ACC112 (cell line): ENCODE measurements around the gene DCHS1.

ENCODE experiments used
- H2AFZ ChIP-seq: fragments of 200-600 bp; sonication (generic); one replicate; pipeline ENCODE4 v1.6.0; 2017; ENCODE audit warnings: antibody characterized with exemption, low read length; ENCODE audit not compliant: unreplicated experiment
- H3K27ac ChIP-seq: fragments of 200-600 bp; sonication (generic); 2 replicates; pipeline ENCODE4 v1.5.1; 2014; ENCODE audit warnings: low read depth, mild to moderate bottlenecking, antibody characterized with exemption, low read length, moderate library complexity
- H3K27me3 ChIP-seq: fragments of 200-600 bp; sonication (generic); 2 replicates; pipeline ENCODE4 v1.6.1; 2014; ENCODE audit warnings: mild to moderate bottlenecking, antibody characterized with exemption, low read length, moderate library complexity, mixed read lengths; ENCODE audit not compliant: insufficient read depth
- H3K36me3 ChIP-seq: fragments of 200-600 bp; sonication (generic); 2 replicates; pipeline ENCODE4 v1.6.1; 2016; ENCODE audit warnings: mild to moderate bottlenecking, antibody characterized with exemption, low read length, moderate library complexity, mixed read lengths; ENCODE audit not compliant: insufficient read depth
- H3K4me1 ChIP-seq: fragments of 200-600 bp; sonication (generic); one replicate; pipeline ENCODE4 v1.6.1; 2016; ENCODE audit warnings: low read length, mixed read lengths; ENCODE audit not compliant: insufficient read depth, unreplicated experiment, control insufficient read depth
- H3K4me3 ChIP-seq: fragments of 200-600 bp; sonication (generic); 2 replicates; pipeline ENCODE4 v1.5.1; 2014; ENCODE audit warnings: mild to moderate bottlenecking, low read depth, low read length
- H3K79me2 ChIP-seq: fragments of 200-600 bp; sonication (generic); one replicate; pipeline ENCODE4 v1.6.0; 2016; ENCODE audit warnings: low read length; ENCODE audit not compliant: control insufficient read depth, unreplicated experiment, insufficient read depth

The DCHS1 gene

DNA sequence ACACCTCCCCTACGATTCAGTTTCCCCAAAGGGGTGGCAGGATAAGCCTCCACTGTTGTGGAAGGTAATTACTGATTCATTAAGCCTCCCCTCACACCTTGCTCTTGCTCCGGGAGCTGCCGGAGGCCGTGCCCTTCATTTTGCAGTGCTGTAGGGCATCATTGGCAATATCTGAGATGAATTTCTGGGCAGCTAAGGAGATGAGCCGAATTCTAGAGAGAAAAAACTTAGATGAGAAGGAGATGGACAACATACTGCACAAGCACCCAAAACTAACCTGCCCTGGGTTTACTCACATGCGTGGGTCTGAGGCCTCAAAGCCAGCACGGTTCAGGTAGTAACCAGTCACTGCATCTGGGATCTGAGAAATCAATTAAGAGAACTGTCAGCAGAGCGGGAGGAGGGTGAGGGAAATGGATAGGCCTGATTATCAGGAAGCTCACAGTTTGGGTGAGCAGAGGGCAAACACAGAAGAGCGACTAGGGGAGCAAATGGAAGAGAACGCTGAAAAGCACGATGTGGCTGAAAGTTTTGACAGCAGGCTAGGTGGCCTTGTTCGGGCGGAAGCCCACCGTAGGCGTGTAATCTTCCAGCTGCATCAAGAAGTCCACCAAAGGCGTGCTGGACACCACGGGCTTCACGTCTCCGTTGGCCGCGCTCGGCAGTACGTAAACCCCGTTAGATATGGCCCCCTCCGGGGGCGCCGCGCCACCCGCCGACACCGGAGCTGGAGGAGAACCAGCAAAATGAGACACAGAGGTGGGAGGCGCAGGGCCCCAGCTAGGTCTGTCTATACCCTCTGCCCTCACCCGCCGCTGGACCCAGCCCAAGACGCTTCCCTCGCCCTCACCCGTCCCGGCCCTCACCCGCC is 44.3 kb downstream of the DCHS1 start:
- H3K79me2 ChIP-seq = peaks cover 49% of the 10 kb centered on the region
- H3K27ac ChIP-seq = peak overlapping the region; percentile 90
- peaks cover 52% of the 10 kb centered on the region for H3K4me1 ChIP-seq
- H3K4me3 ChIP-seq = peak overlapping the region; percentile 82
- no peak overlapping the region for H2AFZ ChIP-seq
- peaks cover 45% of the 10 kb centered on the region; the same call in 1 of the 2 replicates for H3K36me3 ChIP-seq
- no peaks in the 10 kb centered on the region for H3K27me3 ChIP-seq

DNA sequence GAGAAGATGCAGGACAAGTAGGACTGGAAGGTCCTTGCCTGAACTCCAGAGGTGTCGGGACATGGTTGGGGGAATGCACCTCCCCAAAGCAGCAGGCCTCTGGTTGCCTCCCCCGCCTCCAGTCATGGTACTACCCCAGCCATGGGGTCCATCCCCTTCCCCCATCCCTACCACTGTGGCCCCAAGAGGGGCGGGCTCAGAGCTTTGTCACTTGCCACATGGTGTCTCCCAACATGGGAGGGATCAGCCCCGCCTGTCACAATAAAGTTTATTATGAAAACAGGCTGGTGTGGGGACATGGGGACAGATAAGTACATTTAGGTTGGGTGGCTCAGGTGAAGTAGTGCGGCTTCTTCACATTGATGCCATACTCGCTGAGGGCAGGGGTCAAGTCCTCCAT is 45.0 kb downstream of the DCHS1 start:
- H3K36me3 ChIP-seq = peaks cover 40% of the 10 kb centered on the region; the same call in 1 of the 2 replicates
- H3K4me3 ChIP-seq = peak overlapping the region; percentile 82
- peaks cover 55% of the 10 kb centered on the region for H3K4me1 ChIP-seq
- H3K79me2 ChIP-seq = peaks cover 56% of the 10 kb centered on the region
- H2AFZ ChIP-seq = no peak overlapping the region
- no peak overlapping the region for H3K27ac ChIP-seq
- no peaks in the 10 kb centered on the region for H3K27me3 ChIP-seq

DNA sequence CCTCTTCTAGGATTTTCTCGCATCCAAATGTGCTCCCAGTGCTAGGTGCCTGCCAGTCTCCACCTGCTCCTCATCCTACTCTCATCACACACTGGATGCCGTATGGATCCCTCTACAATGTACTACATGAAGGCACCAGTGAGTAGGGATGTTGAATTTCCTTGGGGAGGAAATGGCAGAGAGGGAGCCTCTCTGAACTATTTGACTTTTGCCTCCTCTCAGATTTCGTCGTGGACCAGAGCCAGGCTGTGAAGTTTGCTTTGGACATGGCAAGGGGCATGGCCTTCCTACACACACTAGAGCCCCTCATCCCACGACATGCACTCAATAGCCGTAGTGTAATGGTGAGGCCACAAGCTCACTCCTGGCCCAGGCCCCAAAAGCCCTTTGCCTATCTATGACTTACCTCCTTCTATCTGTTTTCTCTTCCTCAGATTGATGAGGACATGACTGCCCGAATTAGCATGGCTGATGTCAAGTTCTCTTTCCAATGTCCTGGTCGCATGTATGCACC is 46.0 kb downstream of the DCHS1 start:
- Histone ChIP-seq H3K27me3 (no peaks in the 10 kb centered on the region), H3K27ac (no peak overlapping the region), H3K79me2 (peaks cover 67% of the 10 kb centered on the region), H3K36me3 (peaks cover 34% of the 10 kb centered on the region; the same call in 1 of the 2 replicates), H2AFZ (no peak overlapping the region), H3K4me1 (peaks cover 57% of the 10 kb centered on the region), H3K4me3 (no peak overlapping the region; the same call in 1 of the 2 replicates)

DNA sequence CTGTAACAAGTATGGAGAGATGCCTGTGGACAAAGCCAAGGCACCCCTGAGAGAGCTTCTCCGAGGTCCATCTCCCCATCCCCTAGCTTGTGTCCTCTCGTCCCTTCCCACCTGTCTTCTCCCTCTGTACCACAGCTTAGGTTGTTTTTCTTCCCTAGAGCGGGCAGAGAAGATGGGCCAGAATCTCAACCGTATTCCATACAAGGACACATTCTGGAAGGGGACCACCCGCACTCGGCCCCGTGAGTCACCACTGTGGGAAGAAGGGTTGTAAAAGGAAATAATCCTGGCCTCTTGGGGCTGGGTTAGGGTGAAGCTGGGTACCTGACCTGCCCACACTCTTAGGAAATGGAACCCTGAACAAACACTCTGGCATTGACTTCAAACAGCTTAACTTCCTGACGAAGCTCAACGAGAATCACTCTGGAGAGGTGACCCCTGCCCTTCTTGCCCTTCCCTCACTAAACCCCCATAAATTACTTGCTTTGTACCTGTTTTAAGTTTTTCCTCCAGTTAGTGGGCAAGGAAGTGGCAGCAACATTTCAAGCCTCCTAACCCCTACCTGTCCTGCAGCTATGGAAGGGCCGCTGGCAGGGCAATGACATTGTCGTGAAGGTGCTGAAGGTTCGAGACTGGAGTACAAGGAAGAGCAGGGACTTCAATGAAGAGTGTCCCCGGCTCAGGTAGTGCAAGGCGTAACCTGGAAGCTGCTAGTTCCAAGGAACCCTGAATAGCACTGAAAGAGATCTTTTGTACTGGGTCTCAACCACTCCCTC is 46.7 kb downstream of the DCHS1 start:
- Histone ChIP-seq H3K79me2 (peaks cover 73% of the 10 kb centered on the region), H3K27me3 (no peaks in the 10 kb centered on the region), H3K36me3 (peaks cover 30% of the 10 kb centered on the region; the same call in 1 of the 2 replicates), H2AFZ (no peak overlapping the region), H3K4me3 (no peak overlapping the region), H3K27ac (peak overlapping the region; percentile 11; the same call in 1 of the 2 replicates), H3K4me1 (peaks cover 57% of the 10 kb centered on the region)

DNA sequence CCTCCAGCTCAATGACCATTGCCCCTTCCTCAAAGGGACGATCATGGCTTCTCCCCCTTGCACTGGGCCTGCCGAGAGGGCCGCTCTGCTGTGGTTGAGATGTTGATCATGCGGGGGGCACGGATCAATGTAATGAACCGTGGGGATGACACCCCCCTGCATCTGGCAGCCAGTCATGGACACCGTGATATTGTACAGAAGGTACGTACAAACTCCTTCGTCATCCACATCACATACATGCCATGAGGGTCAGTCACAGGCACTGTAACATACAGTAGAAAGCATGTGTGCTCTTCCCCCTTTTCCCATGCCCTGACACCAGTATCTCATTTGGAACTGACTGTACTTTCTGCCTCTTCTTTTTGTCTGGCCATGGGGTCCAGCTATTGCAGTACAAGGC is 47.6 kb downstream of the DCHS1 start:
- Histone ChIP-seq H3K27me3 (no peaks in the 10 kb centered on the region), H3K79me2 (peaks cover 78% of the 10 kb centered on the region), H3K4me3 (no peak overlapping the region), H3K27ac (peak overlapping the region; percentile 85), H2AFZ (no peak overlapping the region), H3K4me1 (peaks cover 52% of the 10 kb centered on the region), H3K36me3 (peaks cover 25% of the 10 kb centered on the region; the same call in 1 of the 2 replicates)

DNA sequence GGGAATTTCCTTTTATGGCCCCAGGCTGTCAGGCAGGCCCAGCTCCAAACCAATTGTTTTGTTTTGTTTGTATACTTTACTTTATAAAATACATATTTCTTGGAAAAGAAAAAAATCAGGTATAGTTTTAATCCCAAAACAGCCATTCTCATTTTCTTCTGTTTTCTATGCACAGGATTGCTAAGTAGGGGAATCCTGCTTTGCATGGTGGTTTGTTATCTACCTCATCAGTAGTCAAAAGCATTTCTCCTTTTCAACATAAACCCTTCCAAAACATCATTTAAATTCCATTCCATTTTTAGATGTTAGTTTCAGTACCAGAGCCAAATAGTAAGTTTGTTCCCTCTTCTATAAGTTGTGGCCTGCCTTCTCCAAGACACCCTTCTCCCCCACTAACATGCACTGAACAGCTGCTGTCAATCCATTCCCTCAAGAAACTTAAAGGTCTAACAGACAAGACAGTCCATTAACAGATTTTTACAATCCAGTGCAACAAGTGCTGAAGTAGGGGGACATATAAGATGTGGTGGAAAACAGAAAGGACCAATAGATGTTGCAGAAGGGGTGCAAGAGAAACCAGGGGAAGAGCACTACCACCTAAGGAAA is 48.3 kb downstream of the DCHS1 start:
- Histone ChIP-seq H3K4me3 (peak overlapping the region; percentile 56), H2AFZ (no peak overlapping the region), H3K79me2 (peaks cover 85% of the 10 kb centered on the region), H3K4me1 (peaks cover 48% of the 10 kb centered on the region), H3K27me3 (no peaks in the 10 kb centered on the region), H3K36me3 (peaks cover 25% of the 10 kb centered on the region; the same call in 1 of the 2 replicates), H3K27ac (peak overlapping the region; percentile 85)

DNA sequence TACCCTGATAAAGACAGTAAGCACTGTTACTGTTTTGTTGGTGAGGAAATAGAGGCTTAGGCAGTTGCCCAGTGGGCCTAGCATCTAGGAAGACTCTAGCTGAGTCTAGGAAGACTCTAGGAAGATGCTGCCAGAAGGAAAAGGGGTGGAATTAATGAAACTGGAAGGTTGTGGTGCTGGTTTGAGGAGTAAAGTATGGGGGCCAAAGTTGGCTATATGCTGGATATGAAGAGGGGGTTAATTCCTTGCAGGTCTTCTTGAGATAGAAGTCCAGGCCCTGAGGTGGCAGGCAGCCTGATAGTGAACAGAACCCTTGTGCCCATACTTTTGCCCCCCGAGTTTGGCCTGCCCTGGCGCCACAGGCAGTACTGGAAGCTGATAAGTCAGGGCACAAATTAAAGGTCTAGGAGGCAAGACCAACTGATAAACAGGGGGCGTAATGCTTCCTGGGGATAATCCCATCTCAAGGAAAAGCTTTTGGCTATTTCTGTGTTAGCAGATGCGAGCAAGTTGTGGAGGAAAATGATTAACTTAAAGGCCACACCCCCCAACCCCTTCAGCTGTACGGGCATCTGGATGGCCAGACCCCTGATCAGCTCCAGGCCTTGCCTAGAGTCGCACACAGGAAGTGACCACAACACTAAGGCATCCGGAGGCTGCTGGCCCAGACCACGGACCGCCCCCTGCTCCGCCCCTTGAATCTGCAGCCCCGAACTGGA is 49.0 kb downstream of the DCHS1 start:
- H3K27ac ChIP-seq = peak overlapping the region; percentile 85
- peak overlapping the region; percentile 39 for H2AFZ ChIP-seq
- peaks cover 91% of the 10 kb centered on the region for H3K79me2 ChIP-seq
- peak overlapping the region; percentile 84 for H3K4me3 ChIP-seq
- no peaks in the 10 kb centered on the region for H3K27me3 ChIP-seq
- H3K36me3 ChIP-seq = peaks cover 25% of the 10 kb centered on the region; the same call in 1 of the 2 replicates
- H3K4me1 ChIP-seq = peaks cover 55% of the 10 kb centered on the region

DNA sequence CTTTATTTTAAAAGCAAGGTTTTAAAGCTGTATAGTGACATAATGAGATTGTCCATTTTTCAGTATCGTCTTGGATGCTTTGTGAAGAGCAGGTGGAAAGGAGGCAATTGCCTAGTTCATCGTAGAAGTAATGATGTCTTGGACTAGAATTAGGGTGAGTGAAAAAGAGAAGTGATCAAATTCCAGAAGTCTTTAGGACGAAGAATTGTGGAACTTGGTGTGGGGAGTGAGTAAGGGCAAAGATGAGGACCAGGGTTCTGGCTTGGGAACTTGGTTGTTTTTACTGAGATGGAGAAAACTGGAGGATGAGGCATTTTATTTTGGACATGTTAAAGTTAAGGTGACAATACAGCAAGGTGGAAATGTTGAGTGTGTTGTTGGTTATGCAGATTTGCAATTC is 50.8 kb downstream of the DCHS1 start:
- Histone ChIP-seq H3K79me2 (peaks cover 96% of the 10 kb centered on the region), H2AFZ (no peak overlapping the region), H3K4me3 (peak overlapping the region; percentile 84), H3K4me1 (peaks cover 48% of the 10 kb centered on the region), H3K27ac (peak overlapping the region; percentile 85), H3K27me3 (no peaks in the 10 kb centered on the region), H3K36me3 (peaks cover 30% of the 10 kb centered on the region; the same call in 1 of the 2 replicates)

DNA sequence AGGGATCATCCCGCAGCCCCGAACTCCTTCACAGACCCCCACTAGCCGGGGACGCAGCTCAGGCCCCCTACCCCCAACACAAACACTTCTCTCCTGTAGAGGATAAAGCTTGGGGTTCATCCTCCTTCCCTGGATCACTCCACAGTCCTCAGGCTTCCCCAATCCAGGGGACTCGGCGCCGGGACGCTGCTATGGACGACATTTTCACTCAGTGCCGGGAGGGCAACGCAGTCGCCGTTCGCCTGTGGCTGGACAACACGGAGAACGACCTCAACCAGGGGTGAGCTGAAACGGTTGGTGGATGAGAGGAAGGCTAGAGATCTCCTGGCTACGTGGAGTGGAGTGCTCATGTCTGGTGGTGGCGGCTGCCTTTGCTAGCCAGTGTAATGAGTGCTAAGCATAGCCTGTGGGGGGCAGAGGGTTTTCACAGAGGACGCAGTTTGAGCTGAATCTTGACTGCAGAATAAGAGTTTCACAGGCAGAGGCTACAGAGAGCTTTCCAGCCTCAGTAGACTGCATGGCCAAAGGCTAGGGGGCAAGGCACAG is 51.5 kb downstream of the DCHS1 start:
- H3K27ac ChIP-seq = peak overlapping the region; percentile 85
- peaks cover 24% of the 10 kb centered on the region; the same call in 1 of the 2 replicates for H3K36me3 ChIP-seq
- peaks cover 96% of the 10 kb centered on the region for H3K79me2 ChIP-seq
- H3K27me3 ChIP-seq = no peaks in the 10 kb centered on the region
- peak overlapping the region; percentile 84 for H3K4me3 ChIP-seq
- H2AFZ ChIP-seq = peak overlapping the region; percentile 51
- peaks cover 44% of the 10 kb centered on the region for H3K4me1 ChIP-seq
